K562 (cell line): ENCODE data around the gene FFAR1. TPM values are rescaled to one million over a fixed set of nuclear protein-coding genes. Genes with fewer than 3 reads are reported as not detected.
A peak's percentile ranks its signal among the peaks of the same experiment; 100 is the strongest.

Source experiments
- ATAC-seq: fragments of 200-7000 bp; cut with Tn5 transposase; 3 replicates; pipeline ENCODE4 v1.9.1; 2020; ENCODE audit warnings: moderate library complexity
- BruUV-seq: library from RNA; stranded (reverse); fragments of 400-500 nt; replicated peaks from 2 replicates; lab custom pipeline; 2021; lab: Mats Ljungman, UMichigan
- CTCF ChIA-PET: fragments of 300-600 bp; formaldehyde crosslinking; extraction: SDS; loops from one replicate; lab custom pipeline; 2021; ENCODE audit warnings: low intra/inter-chr PET ratio; lab: Yijun Ruan, JAX
- POLR2A ChIA-PET: fragments of 300-600, 350-650 bp; sonication (Branson Sonifier 250); formaldehyde crosslinking; extraction: SDS; loops from one replicate; lab custom pipeline; 2021; ENCODE audit warnings: antibody characterized with exemption, inconsistent platforms; lab: Yijun Ruan, JAX
- DNase-seq, 4 experiments: peaks; one replicate each; pipeline versions ENCODE4 v3.0.0 to v3.0.0-alpha.2; 2011 to 2018; ENCODE audit warnings: low spot score in 3 of 4, mixed read lengths in 3 of 4; ENCODE audit errors: extremely low read depth in 1 of 4
- FAIRE-seq: peaks from 2 replicates; lab custom pipeline; 2011; peaks lifted over from hg19 to GRCh38; lab: Jason Lieb, UNC
- H2AFZ ChIP-seq: 2 replicates; pipeline ENCODE4 v1.6.0; 2011; ENCODE audit warnings: low read depth, low read length, control low read depth, inconsistent platforms
- H3K27ac ChIP-seq: fragments of 200-600 bp; 3 replicates; pipeline ENCODE4 v1.8.0; 2011; ENCODE audit warnings: low read depth, mild to moderate bottlenecking, control low read depth, inconsistent platforms, low read length, moderate library complexity, mixed read lengths; ENCODE audit errors: extremely low read depth
- H3K27me3 ChIP-seq, 2 experiments: fragments of 300-600 bp in 1 of 2; 2 replicates in 1 of 2; 3 replicates in 1 of 2; pipeline versions ENCODE4 v1.6.0 to v1.8.0; 2011; ENCODE audit warnings: inconsistent platforms in 2 of 2, low read length in 2 of 2, mild to moderate bottlenecking in 1 of 2, mixed read lengths in 1 of 2, moderate library complexity in 1 of 2; ENCODE audit not compliant: control insufficient read depth in 2 of 2, insufficient read depth in 2 of 2
- H3K36me3 ChIP-seq: fragments of 300-600 bp; 3 replicates; pipeline ENCODE4 v1.8.0; 2011; ENCODE audit warnings: mild to moderate bottlenecking, low read length, inconsistent platforms; ENCODE audit not compliant: control insufficient read depth, insufficient read depth
- H3K4me1 ChIP-seq, 2 experiments: fragments of 200-600 bp in 1 of 2; replicated peaks in 1 of 2; 2 replicates in 1 of 2; 3 replicates in 1 of 2; pipeline versions ENCODE4 v1.5.1 to v1.8.0; 2011; ENCODE audit warnings: inconsistent platforms in 2 of 2, low read length in 2 of 2, mild to moderate bottlenecking in 1 of 2, mixed read lengths in 1 of 2, moderate library complexity in 1 of 2; ENCODE audit not compliant: control insufficient read depth in 2 of 2, insufficient read depth in 2 of 2
- H3K4me2 ChIP-seq: 2 replicates; pipeline ENCODE4 v1.6.1; 2011; ENCODE audit warnings: low read length, control low read depth, inconsistent platforms, mixed read lengths; ENCODE audit not compliant: insufficient read depth
- H3K4me3 ChIP-seq: fragments of 200-600 bp; sonication (generic), shearing (Covaris generic); 2 replicates; pipeline ENCODE4 v1.5.1; 2016; ENCODE audit warnings: control low read depth, inconsistent platforms
- H3K79me2 ChIP-seq: fragments of 200-600 bp; 3 replicates; pipeline ENCODE4 v1.8.0; 2011; ENCODE audit warnings: low read length, inconsistent platforms; ENCODE audit not compliant: control insufficient read depth, insufficient read depth
- H3K9ac ChIP-seq, 2 experiments: 2 replicates each; pipeline versions ENCODE4 v1.6.0 to v1.6.1; 2011; ENCODE audit warnings: low read depth in 2 of 2, low read length in 2 of 2, control low read depth in 1 of 2, inconsistent platforms in 1 of 2, mild to moderate bottlenecking in 1 of 2, mixed read lengths in 1 of 2; ENCODE audit not compliant: insufficient read depth in 1 of 2
- H3K9me1 ChIP-seq: one replicate; pipeline ENCODE4 v1.6.0; 2011; ENCODE audit warnings: inconsistent platforms, mild to moderate bottlenecking, low read length, moderate library complexity; ENCODE audit not compliant: control insufficient read depth, insufficient read depth
- H3K9me3 ChIP-seq: replicated peaks from 2 replicates; pipeline ENCODE4 v1.5.1; 2011; ENCODE audit warnings: low read depth, low read length, inconsistent platforms; ENCODE audit not compliant: control insufficient read depth, insufficient read depth
- H4K20me1 ChIP-seq: replicated peaks from 2 replicates; pipeline ENCODE4 v1.6.1; 2011; ENCODE audit warnings: low read length, inconsistent platforms, mixed read lengths; ENCODE audit not compliant: control insufficient read depth, insufficient read depth
- WGBS: fragments of 100-300 bp; shearing (Covaris generic); methylation state at CpG from one replicate; pipeline ENCODE4 v1.1.6; 2016; ENCODE audit warnings: low coverage, mixed read lengths; ENCODE audit not compliant: insufficient coverage; ENCODE audit errors: missing lambda C conversion rate; 5-methylcytosine and 5-hydroxymethylcytosine counted together
- in situ Hi-C: fragments of 300-500 bp; cut with MboI; formaldehyde crosslinking; loops from 4 replicates; pipeline ENCODE4 v1.15.0; 2018; ENCODE audit warnings: inconsistent platforms, mixed read lengths
- intact Hi-C: fragments of 100-400 bp; cut with micrococcal nuclease; formaldehyde crosslinking; loops from 2 replicates; pipeline ENCODE4 v1.14.2; 2022
- polyA plus RNA-seq, 8 experiments: library from polyadenylated mRNA; depleted of rRNA in 4 of 8; stranded (reverse) in 5 of 8; unstranded in 3 of 8; fragments of >200 nt; fragmentation: Nextera tagmentation in 2 of 8; fragmentation: Illumina TruSeq in 1 of 8; extraction: Ambion mirVana in 2 of 8; extraction: Trizol in 1 of 8; gene quantifications; 2 replicates each; pipeline versions ENCODE4 v1.2.1 to v1.2.3, GENCODE V29; 2011 to 2014; ENCODE audit warnings: inconsistent platforms in 1 of 8, missing spikeins in 1 of 8
- total RNA-seq, 7 experiments: library from RNA; depleted of rRNA in 6 of 7; stranded (reverse); fragments of >200 nt in 6 of 7; fragmentation: Illumina TruSeq in 2 of 7; extraction: Trizol in 2 of 7; gene quantifications; 2 replicates each; pipeline versions ENCODE4 v1.2.1 to v1.2.3, GENCODE V29; 2011 to 2021; ENCODE audit warnings: low replicate concordance in 1 of 7
- TF ChIP-seq, protein P1 (sequence below), 2 experiments: fragments of 450-650 bp in 1 of 2; sonication (generic) in 1 of 2; formaldehyde crosslinking in 1 of 2; IDR thresholded peaks; 2 replicates each; pipeline versions ENCODE4 v1.7.1 to v1.9.0; 2016 to 2022; ENCODE audit warnings: inconsistent platforms in 1 of 2, mild to moderate bottlenecking in 1 of 2, missing genetic modification reagents in 1 of 2
- TF ChIP-seq, protein P2 (sequence below): sonication (generic); formaldehyde crosslinking; IDR thresholded peaks from 2 replicates; pipeline ENCODE4 v1.8.1; 2023; ENCODE audit warnings: mild to moderate bottlenecking, missing genetic modification reagents

The FFAR1 gene
- total and polyA plus RNA-seq, 9 of the 15 experiments (the other 6 are each of a cell fraction or from before 2014, with no cell fraction given): not detected

DNA sequence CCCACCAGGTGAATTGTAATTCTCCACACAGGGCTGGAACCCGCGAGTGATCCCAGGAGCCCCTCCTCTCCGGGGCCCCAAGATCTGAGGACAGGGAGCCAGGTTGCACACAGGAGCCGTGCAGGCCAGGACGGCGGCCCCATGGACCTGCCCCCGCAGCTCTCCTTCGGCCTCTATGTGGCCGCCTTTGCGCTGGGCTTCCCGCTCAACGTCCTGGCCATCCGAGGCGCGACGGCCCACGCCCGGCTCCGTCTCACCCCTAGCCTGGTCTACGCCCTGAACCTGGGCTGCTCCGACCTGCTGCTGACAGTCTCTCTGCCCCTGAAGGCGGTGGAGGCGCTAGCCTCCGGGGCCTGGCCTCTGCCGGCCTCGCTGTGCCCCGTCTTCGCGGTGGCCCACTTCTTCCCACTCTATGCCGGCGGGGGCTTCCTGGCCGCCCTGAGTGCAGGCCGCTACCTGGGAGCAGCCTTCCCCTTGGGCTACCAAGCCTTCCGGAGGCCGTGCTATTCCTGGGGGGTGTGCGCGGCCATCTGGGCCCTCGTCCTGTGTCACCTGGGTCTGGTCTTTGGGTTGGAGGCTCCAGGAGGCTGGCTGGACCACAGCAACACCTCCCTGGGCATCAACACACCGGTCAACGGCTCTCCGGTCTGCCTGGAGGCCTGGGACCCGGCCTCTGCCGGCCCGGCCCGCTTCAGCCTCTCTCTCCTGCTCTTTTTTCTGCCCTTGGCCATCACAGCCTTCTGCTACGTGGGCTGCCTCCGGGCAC, 3.9 kb downstream of the FFAR1 start:
- in situ Hi-C loops: no loop called here
- no peaks in the 10 kb centered on the region for H4K20me1 ChIP-seq
- peaks cover 10 to 34% of the 10 kb centered on the region in 2 experiments; a peak in 4 of 5 replicates for H3K4me1 ChIP-seq

More for the DNA sequence above, 3.9 kb downstream of the FFAR1 start:
- DNase-seq (peak in 1 of 4 experiments; percentile 4), FAIRE-seq (no peak), ATAC-seq (no peak)
- ChIA-PET POLR2A (interaction anchor here (0.7 to 1.0 kb wide), 3 partner anchors 11 to 137 kb away, joined by 3 to 6 read pairs (median 4); no protein-coding TSS in a partner anchor), CTCF (interaction anchor here (0.6 to 2.7 kb wide), 2 partner anchors 116 to 284 kb away, joined by 3 to 34 read pairs; no protein-coding TSS in a partner anchor)
- Histone ChIP-seq H3K27me3 (peaks cover 3 to 7% of the 10 kb centered on the region in 2 experiments; a peak in 3 of 5 replicates), H3K79me2 (no peaks in the 10 kb centered on the region), H3K9ac (no peak overlapping the region; a peak in 1 of 4 replicates), H3K27ac (no peak overlapping the region), H3K4me3 (no peak overlapping the region), H3K9me3 (no peaks in the 10 kb centered on the region), H3K4me2 (no peak overlapping the region), H3K9me1 (no peaks in the 10 kb centered on the region), H3K36me3 (no peaks in the 10 kb centered on the region), H2AFZ (no peak overlapping the region)
- BruUV-seq: no TSS peak
- TF ChIP-seq, protein P1, sequence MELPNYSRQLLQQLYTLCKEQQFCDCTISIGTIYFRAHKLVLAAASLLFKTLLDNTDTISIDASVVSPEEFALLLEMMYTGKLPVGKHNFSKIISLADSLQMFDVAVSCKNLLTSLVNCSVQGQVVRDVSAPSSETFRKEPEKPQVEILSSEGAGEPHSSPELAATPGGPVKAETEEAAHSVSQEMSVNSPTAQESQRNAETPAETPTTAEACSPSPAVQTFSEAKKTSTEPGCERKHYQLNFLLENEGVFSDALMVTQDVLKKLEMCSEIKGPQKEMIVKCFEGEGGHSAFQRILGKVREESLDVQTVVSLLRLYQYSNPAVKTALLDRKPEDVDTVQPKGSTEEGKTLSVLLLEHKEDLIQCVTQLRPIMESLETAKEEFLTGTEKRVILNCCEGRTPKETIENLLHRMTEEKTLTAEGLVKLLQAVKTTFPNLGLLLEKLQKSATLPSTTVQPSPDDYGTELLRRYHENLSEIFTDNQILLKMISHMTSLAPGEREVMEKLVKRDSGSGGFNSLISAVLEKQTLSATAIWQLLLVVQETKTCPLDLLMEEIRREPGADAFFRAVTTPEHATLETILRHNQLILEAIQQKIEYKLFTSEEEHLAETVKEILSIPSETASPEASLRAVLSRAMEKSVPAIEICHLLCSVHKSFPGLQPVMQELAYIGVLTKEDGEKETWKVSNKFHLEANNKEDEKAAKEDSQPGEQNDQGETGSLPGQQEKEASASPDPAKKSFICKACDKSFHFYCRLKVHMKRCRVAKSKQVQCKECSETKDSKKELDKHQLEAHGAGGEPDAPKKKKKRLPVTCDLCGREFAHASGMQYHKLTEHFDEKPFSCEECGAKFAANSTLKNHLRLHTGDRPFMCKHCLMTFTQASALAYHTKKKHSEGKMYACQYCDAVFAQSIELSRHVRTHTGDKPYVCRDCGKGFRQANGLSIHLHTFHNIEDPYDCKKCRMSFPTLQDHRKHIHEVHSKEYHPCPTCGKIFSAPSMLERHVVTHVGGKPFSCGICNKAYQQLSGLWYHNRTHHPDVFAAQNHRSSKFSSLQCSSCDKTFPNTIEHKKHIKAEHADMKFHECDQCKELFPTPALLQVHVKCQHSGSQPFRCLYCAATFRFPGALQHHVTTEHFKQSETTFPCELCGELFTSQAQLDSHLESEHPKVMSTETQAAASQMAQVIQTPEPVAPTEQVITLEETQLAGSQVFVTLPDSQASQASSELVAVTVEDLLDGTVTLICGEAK (IDR thresholded peaks at IDR 0.05): no peak
- TF ChIP-seq, protein P1 (CRISPR knock-in tag; IDR thresholded peaks at IDR 0.05): no peak
- TF ChIP-seq, protein P2, sequence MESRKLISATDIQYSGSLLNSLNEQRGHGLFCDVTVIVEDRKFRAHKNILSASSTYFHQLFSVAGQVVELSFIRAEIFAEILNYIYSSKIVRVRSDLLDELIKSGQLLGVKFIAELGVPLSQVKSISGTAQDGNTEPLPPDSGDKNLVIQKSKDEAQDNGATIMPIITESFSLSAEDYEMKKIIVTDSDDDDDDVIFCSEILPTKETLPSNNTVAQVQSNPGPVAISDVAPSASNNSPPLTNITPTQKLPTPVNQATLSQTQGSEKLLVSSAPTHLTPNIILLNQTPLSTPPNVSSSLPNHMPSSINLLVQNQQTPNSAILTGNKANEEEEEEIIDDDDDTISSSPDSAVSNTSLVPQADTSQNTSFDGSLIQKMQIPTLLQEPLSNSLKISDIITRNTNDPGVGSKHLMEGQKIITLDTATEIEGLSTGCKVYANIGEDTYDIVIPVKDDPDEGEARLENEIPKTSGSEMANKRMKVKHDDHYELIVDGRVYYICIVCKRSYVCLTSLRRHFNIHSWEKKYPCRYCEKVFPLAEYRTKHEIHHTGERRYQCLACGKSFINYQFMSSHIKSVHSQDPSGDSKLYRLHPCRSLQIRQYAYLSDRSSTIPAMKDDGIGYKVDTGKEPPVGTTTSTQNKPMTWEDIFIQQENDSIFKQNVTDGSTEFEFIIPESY (CRISPR knock-in tag): peak; percentile 37
- intact Hi-C loops: loop anchor here (1.0 kb wide), 2 partner anchors 117 to 144 kb away; no protein-coding TSS in a partner anchor
- 62% methylated on average over 32 of the region's 47 CpGs for WGBS
